SK-N-SH treated with all-trans-retinoic acid at 6 μM for 48 hours (cell line): ENCODE results near the gene ZFAND2B.
A peak's percentile ranks its signal among the peaks of the same experiment; 100 is the strongest.

Experiments
- ATAC-seq: fragments of 200-7000 bp; cut with Tn5 transposase; 3 replicates; pipeline ENCODE4 v1.9.1; 2020; ENCODE audit warnings: mild to moderate bottlenecking, moderate library complexity
- ARNTL ChIP-seq: fragments of 450-650 bp; formaldehyde crosslinking; IDR thresholded peaks from 2 replicates; pipeline ENCODE4 v1.5.0; 2020; ENCODE audit warnings: low read depth, mild to moderate bottlenecking, moderate library complexity, borderline replicate concordance
- BACH2 ChIP-seq: fragments of 250-450 bp; sonication (Bioruptor Pico); IDR thresholded peaks from 2 replicates; pipeline ENCODE4 v1.9.0; 2021; ENCODE audit warnings: mild to moderate bottlenecking, borderline replicate concordance
- CREB5 ChIP-seq: fragments of 250-450 bp; sonication (Bioruptor Pico); IDR thresholded peaks from 2 replicates; pipeline ENCODE4 v1.5.1; 2020; ENCODE audit warnings: low read depth, mild to moderate bottlenecking, moderate library complexity
- CSDC2 ChIP-seq: fragments of 250-450 bp; sonication (Bioruptor Pico); IDR thresholded peaks from 2 replicates; pipeline ENCODE4 v1.5.0; 2020; ENCODE audit warnings: mild to moderate bottlenecking, moderate library complexity
- CSRNP3 ChIP-seq: fragments of 250-450 bp; sonication (Bioruptor Pico); IDR thresholded peaks from 2 replicates; pipeline ENCODE4 v1.5.1; 2021; ENCODE audit warnings: mild to moderate bottlenecking, moderate library complexity
- ESRRG ChIP-seq: fragments of 250-450 bp; sonication (Bioruptor Pico); IDR thresholded peaks from 2 replicates; pipeline ENCODE4 v1.6.1; 2021; ENCODE audit warnings: mild to moderate bottlenecking
- GLIS3 ChIP-seq: fragments of 250-450 bp; sonication (Bioruptor Pico); IDR thresholded peaks from 2 replicates; pipeline ENCODE4 v1.5.0; 2020; ENCODE audit warnings: mild to moderate bottlenecking, moderate library complexity
- ISL1 ChIP-seq: fragments of 250-450 bp; sonication (Bioruptor Pico); IDR thresholded peaks from 2 replicates; pipeline ENCODE4 v2.1.2; 2022; ENCODE audit warnings: mild to moderate bottlenecking, moderate library complexity
- OSR1 ChIP-seq: fragments of 250-450 bp; sonication (Bioruptor Pico); IDR thresholded peaks from 2 replicates; pipeline ENCODE4 v1.8.0; 2022; ENCODE audit warnings: moderate library complexity, mild to moderate bottlenecking, inconsistent platforms
- PATZ1 ChIP-seq: fragments of 250-450 bp; sonication (Bioruptor Pico); IDR thresholded peaks from 2 replicates; pipeline ENCODE4 v1.8.0; 2020; ENCODE audit warnings: mild to moderate bottlenecking, moderate library complexity, borderline replicate concordance
- POU6F1 ChIP-seq: fragments of 250-450 bp; sonication (Bioruptor Pico); IDR thresholded peaks from 2 replicates; pipeline ENCODE4 v1.8.0; 2021; ENCODE audit warnings: low read depth, mild to moderate bottlenecking, moderate library complexity, borderline replicate concordance
- PPARA ChIP-seq: fragments of 250-450 bp; sonication (Bioruptor Pico); IDR thresholded peaks from 2 replicates; pipeline ENCODE4 v1.5.0; 2020; ENCODE audit warnings: mild to moderate bottlenecking, borderline replicate concordance
- RARB ChIP-seq: fragments of 250-450 bp; sonication (Bioruptor Pico); IDR thresholded peaks from 2 replicates; pipeline ENCODE4 v1.8.0; 2021; ENCODE audit warnings: mild to moderate bottlenecking, moderate library complexity
- SNAI2 ChIP-seq: fragments of 250-450 bp; sonication (Bioruptor Pico); IDR thresholded peaks from 2 replicates; pipeline ENCODE4 v1.5.0; 2020; ENCODE audit warnings: mild to moderate bottlenecking, moderate library complexity
- TCF4 ChIP-seq: fragments of 250-450 bp; sonication (Bioruptor Pico); IDR thresholded peaks from 2 replicates; pipeline ENCODE4 v1.8.0; 2021; ENCODE audit warnings: mild to moderate bottlenecking, moderate library complexity, borderline replicate concordance
- TOX ChIP-seq: fragments of 250-450 bp; sonication (Bioruptor Pico); IDR thresholded peaks from 2 replicates; pipeline ENCODE4 v1.8.0; 2021; ENCODE audit warnings: mild to moderate bottlenecking, moderate library complexity, borderline replicate concordance
- TSHZ2 ChIP-seq: fragments of 250-450 bp; sonication (Bioruptor Pico); IDR thresholded peaks from 2 replicates; pipeline ENCODE4 v1.5.0; 2020; ENCODE audit warnings: mild to moderate bottlenecking, moderate library complexity
- ZC3H10 ChIP-seq: fragments of 250-450 bp; sonication (Bioruptor Pico); IDR thresholded peaks from 2 replicates; pipeline ENCODE4 v1.5.1; 2021; ENCODE audit warnings: mild to moderate bottlenecking, moderate library complexity
- ZFP3 ChIP-seq: fragments of 250-450 bp; sonication (Bioruptor Pico); IDR thresholded peaks from 2 replicates; pipeline ENCODE4 v1.5.0; 2020; ENCODE audit warnings: mild to moderate bottlenecking, moderate library complexity
- ZNF565 ChIP-seq: fragments of 450-650 bp; formaldehyde crosslinking; conservative IDR thresholded peaks from 2 replicates; pipeline ENCODE4 v1.5.0; 2020; ENCODE audit warnings: low read depth, mild to moderate bottlenecking, moderate library complexity
- ZNF70 ChIP-seq: fragments of 450-650 bp; formaldehyde crosslinking; IDR thresholded peaks from 2 replicates; pipeline ENCODE4 v1.5.0; 2020; ENCODE audit warnings: mild to moderate bottlenecking, moderate library complexity
- ZNF8 ChIP-seq: fragments of 450-650 bp; formaldehyde crosslinking; IDR thresholded peaks from 2 replicates; pipeline ENCODE4 v1.5.0; 2020; ENCODE audit warnings: mild to moderate bottlenecking, moderate library complexity

Gene ZFAND2B

GRCh38 chr2:219206328-219207133 lies at the start of gene ZFAND2B:
Gene ZFAND2B, plus strand, starts transcription at chr2:219206782. Its CDS starts 206 bp downstream, at chr2:219206988.
- no peak for TF ChIP-seq CSDC2 (CRISPR knock-in tag)
- TF ChIP-seq ISL1 (CRISPR knock-in tag): no peak
- no peak for TF ChIP-seq ZNF70
- no peak for TF ChIP-seq TCF4
- no peak for TF ChIP-seq BACH2
- TF ChIP-seq SNAI2 (CRISPR knock-in tag): no peak
- TF ChIP-seq OSR1: no peak
- no peak for TF ChIP-seq ZC3H10
- no peak for TF ChIP-seq ZNF8 (CRISPR knock-in tag)
- no peak for TF ChIP-seq GLIS3
- no peak for TF ChIP-seq POU6F1 (CRISPR knock-in tag)
- TF ChIP-seq PPARA (CRISPR knock-in tag): no peak
- TF ChIP-seq CREB5 (CRISPR knock-in tag): no peak
- no peak for TF ChIP-seq ZNF565 (CRISPR knock-in tag)
- no peak for TF ChIP-seq TSHZ2 (CRISPR knock-in tag)
- no peak for TF ChIP-seq ESRRG (CRISPR knock-in tag)
- no peak for TF ChIP-seq RARB
- no peak for TF ChIP-seq TOX (CRISPR knock-in tag)
- TF ChIP-seq CSRNP3 (CRISPR knock-in tag): no peak
- peak; percentile 93 for ATAC-seq

GRCh38 chr2:219157396-219157795 lies 49.2 kb upstream of the ZFAND2B start:
- ATAC-seq: no peak
- TF ChIP-seq POU6F1 (CRISPR knock-in tag) (no peak), PATZ1 (CRISPR knock-in tag) (no peak), ZNF565 (CRISPR knock-in tag) (no peak), CSRNP3 (CRISPR knock-in tag) (no peak), ARNTL (CRISPR knock-in tag) (no peak), ZC3H10 (no peak), CREB5 (CRISPR knock-in tag) (no peak), GLIS3 (no peak), RARB (no peak), TCF4 (no peak), TSHZ2 (CRISPR knock-in tag) (no peak), OSR1 (no peak), ZFP3 (no peak)
